Keratinocyte (primary cell): ENCODE measurements around the gene ZNF729. TPM values are rescaled to one million over a fixed set of nuclear protein-coding genes. Genes with fewer than 3 reads are reported as not detected.

Experiments
- DNase-seq: peaks from one replicate; pipeline ENCODE4 v3.0.0-alpha.2; 2011; ENCODE audit warnings: low read depth, missing footprints, low spot score
- FAIRE-seq: peaks from 2 replicates; lab custom pipeline; 2011; peaks lifted over from hg19 to GRCh38; lab: Jason Lieb, UNC
- H2AFZ ChIP-seq: 2 replicates; pipeline ENCODE4 v1.6.0; 2012; ENCODE audit warnings: low read length, control low read depth, inconsistent platforms; ENCODE audit not compliant: control insufficient read depth
- H3K27ac ChIP-seq: 2 replicates; pipeline ENCODE4 v1.5.1; 2011; ENCODE audit warnings: low read length; ENCODE audit not compliant: control insufficient read depth, insufficient read depth
- H3K27me3 ChIP-seq: 3 replicates; pipeline ENCODE4 v1.6.0; 2011; ENCODE audit warnings: low read length; ENCODE audit not compliant: control insufficient read depth, insufficient read depth; ENCODE audit errors: extremely low read depth
- H3K36me3 ChIP-seq, 2 experiments: 2 replicates in 1 of 2; 3 replicates in 1 of 2; pipeline ENCODE4 v1.5.1; 2011; ENCODE audit warnings: low read length in 2 of 2, mild to moderate bottlenecking in 1 of 2; ENCODE audit not compliant: control insufficient read depth in 2 of 2, insufficient read depth in 2 of 2; ENCODE audit errors: extremely low read depth in 1 of 2
- H3K4me1 ChIP-seq: 3 replicates; pipeline ENCODE4 v1.5.1; 2011; ENCODE audit warnings: low read length; ENCODE audit not compliant: control insufficient read depth, insufficient read depth; ENCODE audit errors: extremely low read depth
- H3K4me2 ChIP-seq: 3 replicates; pipeline ENCODE4 v1.6.0; 2011; ENCODE audit warnings: low read depth, low read length; ENCODE audit not compliant: control insufficient read depth, insufficient read depth; ENCODE audit errors: extremely low read depth
- H3K4me3 ChIP-seq, 3 experiments: fragments of 200-600 bp in 1 of 3; sonication (generic) in 1 of 3; 2 replicates in 2 of 3; 3 replicates in 1 of 3; pipeline ENCODE4 v1.5.1; 2011 to 2016; ENCODE audit warnings: low read length in 3 of 3, mild to moderate bottlenecking in 3 of 3, control low read depth in 2 of 3, inconsistent platforms in 1 of 3, low read depth in 1 of 3, mixed read lengths in 1 of 3, mixed run types in 1 of 3, moderate library complexity in 1 of 3; ENCODE audit not compliant: control insufficient read depth in 2 of 3, insufficient read depth in 2 of 3; ENCODE audit errors: extremely low read depth in 1 of 3
- H3K79me2 ChIP-seq: 2 replicates; pipeline ENCODE4 v1.6.0; 2012; ENCODE audit warnings: low read length; ENCODE audit not compliant: control insufficient read depth, insufficient read depth
- H3K9ac ChIP-seq: 3 replicates; pipeline ENCODE4 v1.6.0; 2011; ENCODE audit warnings: low read length; ENCODE audit not compliant: control insufficient read depth, insufficient read depth; ENCODE audit errors: extremely low read depth
- H3K9me1 ChIP-seq: 3 replicates; pipeline ENCODE4 v1.6.0; 2011; ENCODE audit warnings: low read length; ENCODE audit not compliant: control insufficient read depth, insufficient read depth; ENCODE audit errors: extremely low read depth
- H3K9me3 ChIP-seq: 2 replicates; pipeline ENCODE4 v1.5.1; 2012; ENCODE audit warnings: low read depth, low read length; ENCODE audit not compliant: control insufficient read depth
- H4K20me1 ChIP-seq: 3 replicates; pipeline ENCODE4 v1.6.0; 2011; ENCODE audit warnings: low read length; ENCODE audit not compliant: control insufficient read depth, insufficient read depth; ENCODE audit errors: extremely low read depth
- CTCF ChIP-seq, 3 experiments: IDR thresholded peaks in 1 of 3; conservative IDR thresholded peaks in 1 of 3; optimal IDR thresholded peaks in 1 of 3; 2 replicates in 2 of 3; 3 replicates in 1 of 3; pipeline versions ENCODE3 to v1.5.1; 2011; ENCODE audit warnings: low read length in 3 of 3, mild to moderate bottlenecking in 3 of 3, moderate library complexity in 2 of 3, control low read depth in 1 of 3, inconsistent platforms in 1 of 3; ENCODE audit not compliant: insufficient read depth in 2 of 3; ENCODE audit errors: extremely low read depth in 1 of 3
- EZH2 ChIP-seq: IDR thresholded peaks from one replicate; pipeline ENCODE4 v1.6.1; 2012; ENCODE audit warnings: inconsistent platforms, mild to moderate bottlenecking, low read length, moderate library complexity
- dilution Hi-C: fragments of 300-500 bp; cut with MboI; formaldehyde crosslinking; loops from one replicate; pipeline ENCODE4 v1.7.0; 2020; ENCODE audit warnings: low sequenced_read_pairs; ENCODE audit not compliant: extremely low pct_ligation_motif_present
- polyA plus RNA-seq, 5 experiments: library from polyadenylated mRNA; depleted of rRNA in 3 of 5; stranded (reverse) in 3 of 5; stranded (forward) in 1 of 5; unstranded in 1 of 5; fragments of >200 nt; gene quantifications; 1 replicate in 1 of 5; 2 replicates in 3 of 5; 3 replicates in 1 of 5; pipeline versions ENCODE4 v1.2.1 to v1.2.3, GENCODE V29; 2011 to 2012; ENCODE audit warnings: missing spikeins in 2 of 5, low read depth in 1 of 5, low replicate concordance in 1 of 5

The ZNF729 gene
- polyA plus RNA-seq, 1 donor (not counting 4 experiments of a cell fraction or from before 2014, with no cell fraction given): not detected

- no peaks in the 10 kb centered on the region for H3K4me1 ChIP-seq
- no peak overlapping the region for H3K4me2 ChIP-seq
- no peak overlapping the region for H2AFZ ChIP-seq
- TF ChIP-seq EZH2 (no peak), CTCF (optimal IDR thresholded peaks at IDR 0.05 in 1 of 3, IDR thresholded peaks at IDR 0.05 in 1 of 3, conservative IDR thresholded peaks at IDR 0.05 in 1 of 3; ENCODE audit: extremely low read depth in 1 of 3, insufficient read depth in 2 of 3, low read length in 3 of 3) (no peak)
- no peaks in the 10 kb centered on the region for H3K9me1 ChIP-seq
- H3K36me3 ChIP-seq: no peaks in the 10 kb centered on the region
- H3K79me2 ChIP-seq: no peaks in the 10 kb centered on the region
- peaks cover 10% of the 10 kb centered on the region for H3K9me3 ChIP-seq
- dilution Hi-C loops: no loop called here
- FAIRE-seq (no peak), DNase-seq (no peak)
- H3K27me3 ChIP-seq: no peaks in the 10 kb centered on the region
- no peak overlapping the region for H3K27ac ChIP-seq
- no peak overlapping the region for H3K4me3 ChIP-seq
- no peaks in the 10 kb centered on the region for H4K20me1 ChIP-seq
- no peak overlapping the region for H3K9ac ChIP-seq
Observed at GRCh38 chr19:22260499-22260898, 25.7 kb upstream of the ZNF729 start.

- TF ChIP-seq EZH2: no peak
- no peak for TF ChIP-seq CTCF (optimal IDR thresholded peaks at IDR 0.05 in 1 of 3, IDR thresholded peaks at IDR 0.05 in 1 of 3, conservative IDR thresholded peaks at IDR 0.05 in 1 of 3; ENCODE audit: extremely low read depth in 1 of 3, insufficient read depth in 2 of 3, low read length in 3 of 3)
- Histone ChIP-seq H3K4me1 (no peaks in the 10 kb centered on the region), H3K9me3 (peaks cover 14% of the 10 kb centered on the region), H3K4me2 (no peak overlapping the region), H3K27me3 (no peaks in the 10 kb centered on the region), H3K27ac (no peak overlapping the region), H4K20me1 (no peaks in the 10 kb centered on the region), H3K79me2 (no peaks in the 10 kb centered on the region), H3K4me3 (no peak overlapping the region), H3K36me3 (no peaks in the 10 kb centered on the region), H2AFZ (no peak overlapping the region), H3K9ac (no peak overlapping the region), H3K9me1 (no peaks in the 10 kb centered on the region)
- DNase-seq: no peak
- no peak for FAIRE-seq
- dilution Hi-C loops: no loop called here
Observed at GRCh38 chr19:22261596-22261995, 24.6 kb upstream of the ZNF729 start.
